GM10847 (cell line): ENCODE data around the gene COG4.

Experiments used
- POLR2A ChIP-seq: IDR thresholded peaks from 2 replicates; pipeline ENCODE4 v1.6.1; 2011; ENCODE audit not compliant: insufficient read length; ENCODE audit errors: extremely low read depth

COG4 gene

DNA sequence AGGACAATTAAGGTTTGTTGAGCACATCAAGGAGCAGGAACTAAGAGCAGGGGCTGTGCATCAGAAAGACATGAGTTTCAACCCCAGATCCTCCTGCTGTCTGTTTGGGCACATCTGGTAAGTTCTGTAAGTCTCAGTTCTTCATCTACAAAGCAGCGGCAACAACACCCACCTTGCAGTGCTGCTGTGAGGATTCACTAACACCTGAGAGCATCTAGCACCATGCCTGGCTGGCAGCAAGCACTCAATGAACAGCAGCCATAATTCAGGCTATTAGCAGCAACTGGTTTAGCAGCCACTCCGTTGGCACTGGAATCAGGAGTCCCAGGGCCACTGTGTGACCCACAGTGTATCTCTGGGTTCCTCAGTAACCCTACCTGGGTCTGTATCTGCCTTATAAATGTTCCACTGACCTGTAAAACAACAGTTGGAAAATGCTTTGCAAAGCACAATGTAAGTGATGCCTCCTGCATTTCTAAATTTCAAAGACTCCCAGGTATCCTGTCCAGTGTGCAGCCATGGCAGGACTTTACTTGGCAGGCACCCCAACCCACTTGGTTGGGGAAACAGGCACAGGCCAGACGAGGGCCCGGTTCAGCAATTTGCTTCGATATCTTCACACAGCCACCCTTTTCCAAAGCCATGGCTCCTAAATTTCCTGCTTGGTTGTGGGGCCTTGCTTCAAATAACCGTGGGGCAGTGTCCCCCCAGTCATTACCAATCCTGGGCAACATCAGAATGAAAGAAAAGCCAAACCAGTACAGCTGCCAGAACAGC lies 88.7 kb downstream of the COG4 start:
- TF ChIP-seq POLR2A = no peak

DNA sequence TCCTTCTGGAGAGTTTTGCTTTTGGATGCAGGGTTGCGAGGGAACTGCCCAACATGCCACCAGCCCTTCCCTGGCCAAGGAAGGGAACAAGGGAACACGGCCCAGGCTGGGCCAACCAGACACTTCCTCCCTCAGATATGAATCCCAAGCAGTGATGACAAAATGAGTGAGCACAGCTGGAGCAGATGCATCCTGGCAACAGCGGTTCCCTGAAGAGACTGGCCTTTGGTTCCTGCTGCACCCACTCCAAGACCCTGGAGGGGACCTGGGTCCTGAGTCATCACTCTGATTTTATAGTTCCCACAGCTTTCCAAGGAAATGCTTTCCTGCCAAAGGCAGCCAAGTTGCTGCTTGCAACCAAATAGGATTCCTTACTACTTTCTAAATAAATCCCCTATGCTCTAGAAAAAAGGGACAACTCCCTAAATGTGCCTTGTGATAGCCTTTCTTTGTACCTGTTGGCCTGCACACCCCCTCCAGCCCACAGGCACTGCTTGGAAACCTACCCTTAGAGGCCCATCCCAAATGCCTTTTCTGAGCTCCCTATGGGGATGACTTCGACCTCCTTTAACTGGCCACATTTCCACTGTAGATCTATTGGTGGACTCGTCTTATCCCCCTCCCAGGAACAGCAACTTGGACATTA lies 89.8 kb downstream of the COG4 start:
- TF ChIP-seq POLR2A = no peak

DNA sequence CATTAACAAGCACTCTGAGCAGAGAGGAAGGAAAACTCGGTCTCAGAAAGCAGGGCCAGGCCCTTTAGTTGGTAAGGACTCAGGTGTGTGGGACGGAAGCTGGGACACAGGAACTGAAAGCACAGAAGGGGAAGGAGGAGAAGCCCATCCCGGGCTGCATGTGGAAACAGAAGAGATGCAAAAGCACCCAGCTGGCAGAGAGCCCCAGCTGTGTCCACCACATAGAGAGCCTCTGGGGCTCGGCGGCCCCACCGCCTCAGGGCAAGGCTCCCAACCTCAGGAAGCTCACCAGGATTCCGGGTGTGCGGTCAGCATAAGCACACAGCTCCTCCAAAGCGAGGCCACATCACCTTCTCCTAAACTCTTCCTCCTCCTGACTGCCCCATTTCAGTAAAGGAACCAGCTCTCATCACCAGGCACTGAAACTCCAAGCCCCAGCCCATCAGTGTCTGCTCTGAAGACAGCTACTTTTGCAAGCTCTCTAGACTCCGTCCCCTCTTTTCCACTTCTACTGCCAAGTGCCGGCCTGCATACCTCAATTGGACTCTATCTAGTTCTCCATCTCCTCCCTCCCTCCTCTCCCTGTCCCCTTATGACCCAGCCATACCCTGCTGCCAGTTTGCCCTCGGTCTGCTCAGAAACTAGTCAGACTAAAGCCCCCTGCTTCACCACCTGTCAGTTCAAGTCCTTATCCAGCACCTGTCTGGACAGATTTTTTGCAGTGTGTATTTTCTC lies 90.5 kb downstream of the COG4 start:
- TF ChIP-seq POLR2A = no peak

DNA sequence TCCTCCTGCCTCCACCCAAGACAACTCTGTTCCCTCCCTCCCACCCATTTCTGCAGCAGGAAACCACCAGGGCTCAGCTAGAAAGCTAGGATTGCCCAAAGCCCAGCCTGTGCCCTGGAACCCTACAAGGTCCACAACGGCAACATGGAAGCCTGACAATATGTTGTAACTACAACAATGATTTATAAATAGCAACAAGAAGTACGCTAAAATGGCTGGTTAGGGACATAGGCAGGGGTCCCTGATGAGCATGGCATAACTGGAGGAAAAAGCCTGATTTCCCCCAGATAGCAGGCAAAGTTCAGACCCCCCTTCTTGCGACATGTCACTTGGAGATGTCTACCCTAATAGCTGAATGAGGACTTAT lies 91.0 kb downstream of the COG4 start:
- TF ChIP-seq POLR2A = no peak

DNA sequence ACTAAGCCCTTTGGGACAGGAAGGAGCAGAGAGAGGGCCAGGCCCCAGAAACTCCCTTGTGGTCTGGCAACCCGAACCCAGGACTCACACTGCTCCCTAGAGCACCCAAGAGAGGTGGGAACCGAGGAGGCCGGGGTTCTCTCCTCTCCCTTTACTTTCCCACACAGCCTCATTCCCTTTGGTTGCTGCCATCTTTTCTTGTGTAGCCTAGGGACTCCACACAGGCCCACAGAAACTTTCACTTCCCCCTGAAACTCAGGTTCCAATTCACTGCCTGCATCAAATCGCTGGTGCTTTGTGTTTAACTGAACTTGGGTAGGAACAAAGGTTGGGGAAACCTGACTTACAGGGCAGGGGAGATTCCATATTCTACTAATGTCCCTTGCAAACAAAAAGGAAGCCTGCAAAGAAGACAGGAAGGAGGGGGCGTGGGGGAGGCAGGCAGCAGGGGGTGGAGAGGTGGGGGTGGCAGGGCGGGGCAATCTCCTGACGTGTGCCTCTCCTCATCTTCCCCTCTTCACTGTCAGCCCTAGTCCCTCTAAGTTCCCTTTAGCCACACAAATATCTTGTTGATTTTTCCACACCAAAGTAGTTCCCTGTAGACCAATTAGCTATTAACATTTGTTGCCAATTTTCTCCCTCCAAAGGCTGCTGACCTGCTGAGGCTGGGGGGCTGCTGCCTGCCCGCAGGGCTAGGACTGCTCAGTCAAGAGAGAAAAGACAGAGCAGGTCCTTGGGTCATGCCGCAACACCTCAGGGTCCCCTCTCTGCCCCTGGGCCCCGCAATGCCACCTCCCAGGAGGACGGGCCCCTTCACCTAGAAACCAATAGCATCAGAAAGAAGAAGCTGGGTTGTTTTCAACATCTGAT lies 92.5 kb downstream of the COG4 start:
- TF ChIP-seq POLR2A = no peak
